Measurements from ENCODE around the gene KCTD2.

Gene KCTD2

GRCh38 chr17:75079023-75079373 is 32.0 kb downstream of the KCTD2 start:
- TF ChIP-seq CTCF (IDR thresholded peaks at IDR 0.05; ENCODE audit: insufficient read depth, missing control alignments) = no peak
- FAIRE-seq (no peak), DNase-seq (ENCODE audit: insufficient read length, low spot score) (no peak)

DNA sequence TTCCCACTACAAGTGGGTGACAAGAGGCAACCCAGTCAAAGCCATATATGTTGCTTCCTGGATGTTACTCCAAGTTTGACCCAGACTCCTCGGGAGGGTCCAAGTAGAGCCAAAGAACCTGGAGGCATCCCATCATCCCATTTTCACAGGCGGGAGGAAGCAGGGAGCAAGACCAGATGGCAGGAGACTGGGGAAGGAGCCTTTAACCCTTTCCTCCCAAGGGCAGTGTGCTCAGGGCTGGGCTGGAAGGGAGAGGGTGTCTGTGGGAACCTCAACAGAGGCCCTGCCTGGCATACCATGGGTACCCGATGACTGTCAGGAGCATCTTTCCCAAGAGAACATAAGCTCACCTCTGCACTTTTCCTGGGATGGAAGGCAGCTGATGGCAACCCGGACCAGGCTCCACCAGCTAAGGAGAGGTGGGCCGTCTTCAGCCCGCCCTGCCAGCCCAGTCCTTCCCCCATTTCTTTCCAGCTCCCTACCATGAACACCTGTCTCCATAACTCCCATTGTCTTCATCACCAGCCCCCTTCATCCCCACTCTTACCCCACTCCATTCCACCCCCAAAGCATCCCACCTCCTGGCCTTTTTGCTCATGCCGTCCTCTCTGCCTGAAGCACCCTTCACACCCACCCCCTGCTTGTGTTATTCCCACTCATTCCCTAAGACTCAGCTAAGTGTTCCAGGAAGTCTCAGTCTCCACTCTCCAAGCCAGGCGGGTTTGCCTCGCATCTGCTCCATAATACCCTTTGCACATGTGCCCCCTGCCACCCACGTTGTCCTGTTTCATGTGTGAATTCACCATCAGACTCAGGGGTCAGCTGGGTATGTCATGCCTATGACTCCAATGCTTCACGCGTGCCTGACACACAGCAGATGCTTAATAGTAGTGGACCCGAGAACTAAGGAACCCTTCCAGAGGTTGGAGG is 34.9 kb downstream of the KCTD2 start:
- FAIRE-seq = no peak
- DNase-seq (ENCODE audit: insufficient read length, low spot score) = no peak
- no peak for TF ChIP-seq CTCF (IDR thresholded peaks at IDR 0.05; ENCODE audit: insufficient read depth, missing control alignments)

DNA sequence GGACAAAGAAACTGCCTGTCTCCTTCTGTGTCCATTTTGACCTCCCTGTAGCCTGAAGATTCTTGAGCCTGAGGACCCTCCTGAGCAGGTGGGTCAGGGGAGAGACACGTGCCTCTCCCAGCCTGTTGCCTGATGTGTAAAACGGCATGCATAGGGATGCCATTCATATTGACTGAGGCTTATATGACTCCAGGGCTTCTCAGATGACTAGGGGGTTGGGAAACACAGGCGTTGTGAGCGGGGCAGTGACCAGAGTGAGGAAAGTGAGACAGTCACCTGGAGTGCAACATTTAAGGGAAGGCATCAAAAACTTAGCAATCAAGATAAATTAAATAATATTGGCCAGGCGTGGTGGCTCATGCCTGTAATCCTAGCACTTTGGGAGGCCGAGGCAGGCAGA is 35.7 kb downstream of the KCTD2 start:
- no peak for FAIRE-seq

GRCh38 chr17:75084039-75084660 is 37.1 kb downstream of the KCTD2 start:
- no peak for TF ChIP-seq CTCF (IDR thresholded peaks at IDR 0.05; ENCODE audit: insufficient read depth, missing control alignments)
- no peak for FAIRE-seq

More for the DNA sequence above, 35.7 kb downstream of the KCTD2 start:
- DNase-seq (ENCODE audit: insufficient read length, low spot score) = no peak
- no peak for TF ChIP-seq CTCF (IDR thresholded peaks at IDR 0.05; ENCODE audit: insufficient read depth, missing control alignments)

GRCh38 chr17:75086496-75087181 is 39.6 kb downstream of the KCTD2 start:
- no peak for TF ChIP-seq CTCF (IDR thresholded peaks at IDR 0.05; ENCODE audit: insufficient read depth, missing control alignments)
- no peak for FAIRE-seq
- DNase-seq (ENCODE audit: insufficient read length, low spot score) = no peak

More at GRCh38 chr17:75084039-75084660, 37.1 kb downstream of the KCTD2 start:
- DNase-seq (ENCODE audit: insufficient read length, low spot score) = no peak

DNA sequence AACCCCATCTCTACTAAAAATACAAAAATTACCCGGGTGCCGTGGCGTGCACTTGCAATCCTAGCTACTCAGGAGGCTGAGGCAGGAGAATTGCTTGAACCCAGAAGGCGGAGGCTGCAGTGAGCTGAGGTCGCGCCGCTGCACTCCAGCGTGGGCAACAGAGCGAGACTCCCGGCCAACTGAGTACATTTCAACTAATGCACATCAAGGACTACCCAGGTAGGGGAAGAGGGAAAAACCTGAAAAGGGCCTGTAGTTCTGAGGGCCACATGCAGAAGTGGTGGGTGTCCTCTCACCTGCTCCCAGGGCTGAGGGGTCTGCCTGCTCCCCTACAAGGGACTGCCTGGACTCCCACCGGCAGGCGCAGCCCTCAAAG is 40.1 kb downstream of the KCTD2 start:
- FAIRE-seq (no peak), DNase-seq (ENCODE audit: insufficient read length, low spot score) (no peak)
- no peak for TF ChIP-seq CTCF (IDR thresholded peaks at IDR 0.05; ENCODE audit: insufficient read depth, missing control alignments)

All from D721Med (cell line).